Stomach (tissue), 19 donors: ENCODE measurements around the gene TRIM24. TPM values are rescaled to one million over a fixed set of nuclear protein-coding genes. Genes with fewer than 3 reads are reported as not detected.
"Not testable (repeated sequence)": the region's sequence is repeated elsewhere in the genome, so short reads cannot be mapped to it uniquely, and the experiment has no call there.

Source experiments
- DNase-seq, 2 donors: peaks; one replicate each; pipeline versions ENCODE4 v3.0.0 to v3.0.0-alpha.2; 2013 to 2019
- H3K27ac ChIP-seq, 5 donors: fragments of 200-600 bp in 4 of 5; sonication (generic) in 4 of 5; one replicate each; pipeline ENCODE4 v1.5.1; 2013 to 2019; ENCODE audit warnings: mild to moderate bottlenecking in 1 of 5, moderate library complexity in 1 of 5
- H3K27me3 ChIP-seq, 3 donors: fragments of 200-600 bp; sonication (generic); one replicate each; pipeline ENCODE4 v1.5.1; 2017 to 2019; ENCODE audit warnings: mixed run types in 1 of 3
- H3K36me3 ChIP-seq, 4 donors: fragments of 200-600 bp; sonication (generic); 1 replicate in 3 of 4; 2 replicates in 1 of 4; pipeline ENCODE4 v1.5.1; 2016 to 2019
- H3K4me1 ChIP-seq, 4 donors: fragments of 200-600 bp; sonication (generic); one replicate each; pipeline ENCODE4 v1.5.1; 2016 to 2019
- H3K4me3 ChIP-seq, 4 donors: fragments of 200-600 bp; sonication (generic) in 3 of 4; one replicate each; pipeline ENCODE4 v1.5.1; 2016 to 2019; ENCODE audit warnings: mild to moderate bottlenecking in 1 of 4
- H3K9me3 ChIP-seq, 4 donors: fragments of 200-600 bp; sonication (generic); one replicate each; pipeline ENCODE4 v1.5.1; 2016 to 2019
- EP300 ChIP-seq: sonication (generic); formaldehyde crosslinking; IDR thresholded peaks from one replicate; pipeline ENCODE4 v1.6.1; 2017; ENCODE audit warnings: antibody characterized with exemption
- POLR2A ChIP-seq, 4 donors: fragments of 450-650 bp; IDR thresholded peaks; one replicate each; pipeline ENCODE4 v1.6.1; 2016; ENCODE audit warnings: antibody characterized with exemption in 4 of 4, control low read depth in 2 of 4, mild to moderate bottlenecking in 1 of 4, moderate library complexity in 1 of 4
- POLR2AphosphoS5 ChIP-seq, 3 donors: sonication (generic); formaldehyde crosslinking; IDR thresholded peaks; one replicate each; pipeline ENCODE4 v1.6.1; 2016; ENCODE audit warnings: antibody characterized with exemption in 3 of 3
- WGBS, 5 donors: extraction: QIAGEN DNeasy Blood & Tissue Kit in 3 of 5; methylation state at CpG; one replicate each; pipeline versions ENCODE4 v1.1.5 to v1.1.7; 2013 to 2018; 5-methylcytosine and 5-hydroxymethylcytosine counted together
- intact Hi-C: fragments of 100-400 bp; cut with DNase I; formaldehyde crosslinking; loops from one replicate; pipeline ENCODE4 v1.15.1; 2023; ENCODE audit warnings: low total_unique reads
- long read RNA-seq, 10 donors: transcript quantifications; one replicate each; lab custom pipeline, GENCODE V29; 2026
- polyA plus RNA-seq, 3 donors: library from polyadenylated mRNA; stranded (reverse); fragments of 200-250 nt; gene quantifications; one replicate each; pipeline ENCODE4 v1.2.3, GENCODE V29; 2013
- total RNA-seq, 5 donors: library from RNA; depleted of rRNA; stranded (reverse); fragments of >200 nt; gene quantifications; one replicate each; pipeline versions ENCODE4 v1.1.0 to v1.2.3, GENCODE V29; 2014 to 2016
- TF ChIP-seq, protein P1 (sequence below), 7 experiments: fragments of 450-650 bp in 4 of 7; fragments of 200-600 bp in 3 of 7; sonication (generic) in 3 of 7; IDR thresholded peaks; one replicate each; pipeline ENCODE4 v1.5.1; 2016 to 2019; ENCODE audit warnings: antibody characterized with exemption in 7 of 7, control low read depth in 2 of 7, mild to moderate bottlenecking in 1 of 7
- donor health status: healthy with polysubstance abuse.
- donor health status: Bipolar disorder and iron deficiency.
- donor health status: healthy.

TRIM24 gene
- 10 to 100 TPM in 4 of 5 donors, 1 to 10 TPM in 1; 7.6 to 32.0 (median 15.1) TPM for total RNA-seq
- polyA plus RNA-seq: 1 to 10 TPM; 5.5 to 9.1 (median 6.1) TPM
- long read RNA-seq, donor 1: 0 reads
- long read RNA-seq, donor 2, full-length matches to known transcripts: 2 of 8 reads
- long read RNA-seq, donor 2, partial matches to known transcripts: 6 of 8 reads
- long read RNA-seq, donor 2, other reads (novel, unspliced or antisense): 0 of 8 reads
- long read RNA-seq, donor 3: 0 reads
- long read RNA-seq, donor 4: 0 reads
- long read RNA-seq, donor 5, full-length matches to known transcripts: 4 of 17 reads
- long read RNA-seq, donor 5, partial matches to known transcripts: 13 of 17 reads
- long read RNA-seq, donor 5, other reads (novel, unspliced or antisense): 0 of 17 reads
- long read RNA-seq, donor 6, full-length matches to known transcripts: 8 of 13 reads
- long read RNA-seq, donor 6, partial matches to known transcripts: 5 of 13 reads
- long read RNA-seq, donor 6, other reads (novel, unspliced or antisense): 0 of 13 reads
- long read RNA-seq, donor 7, full-length matches to known transcripts: 2 of 2 reads
- long read RNA-seq, donor 7, partial matches to known transcripts: 0 of 2 reads
- long read RNA-seq, donor 7, other reads (novel, unspliced or antisense): 0 of 2 reads
- long read RNA-seq, donor 8, full-length matches to known transcripts: 6 of 13 reads
- long read RNA-seq, donor 8, partial matches to known transcripts: 7 of 13 reads
- long read RNA-seq, donor 8, other reads (novel, unspliced or antisense): 0 of 13 reads
- long read RNA-seq, donor 9: 0 reads
- long read RNA-seq, donor 10, full-length matches to known transcripts: 1 of 1 reads
- long read RNA-seq, donor 10, partial matches to known transcripts: 0 of 1 reads
- long read RNA-seq, donor 10, other reads (novel, unspliced or antisense): 0 of 1 reads

DNA sequence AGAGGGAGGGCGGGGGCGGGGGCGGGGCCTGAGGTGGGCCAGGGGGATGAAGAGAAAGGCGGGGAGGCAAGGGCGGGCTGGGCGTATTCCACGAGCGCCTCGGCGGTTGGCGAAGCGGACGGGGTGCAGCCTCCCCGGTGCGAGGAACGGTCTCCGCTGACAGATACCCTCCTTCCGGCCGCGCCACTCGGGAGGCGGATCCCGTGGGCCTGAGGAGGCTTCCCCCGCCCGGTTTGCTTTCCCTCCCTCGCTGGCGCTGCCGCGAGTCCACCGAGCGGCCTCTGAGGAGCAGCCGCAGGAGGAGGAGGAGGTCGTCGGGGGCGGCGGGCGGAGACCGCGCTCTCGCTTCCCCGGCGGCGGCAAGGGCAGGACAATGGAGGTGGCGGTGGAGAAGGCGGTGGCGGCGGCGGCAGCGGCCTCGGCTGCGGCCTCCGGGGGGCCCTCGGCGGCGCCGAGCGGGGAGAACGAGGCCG is at the start of gene TRIM24:
Gene TRIM24 (plus strand): TSS at position 84 of the 473 bp plus-strand sequence. CDS start 290 bp downstream, at position 374.
- no peak for TF ChIP-seq EP300
- TF ChIP-seq POLR2AphosphoS5 (IDR thresholded peaks at IDR 0.05): peak; percentile 75 to 94 (median 92)
- TF ChIP-seq, protein P1, sequence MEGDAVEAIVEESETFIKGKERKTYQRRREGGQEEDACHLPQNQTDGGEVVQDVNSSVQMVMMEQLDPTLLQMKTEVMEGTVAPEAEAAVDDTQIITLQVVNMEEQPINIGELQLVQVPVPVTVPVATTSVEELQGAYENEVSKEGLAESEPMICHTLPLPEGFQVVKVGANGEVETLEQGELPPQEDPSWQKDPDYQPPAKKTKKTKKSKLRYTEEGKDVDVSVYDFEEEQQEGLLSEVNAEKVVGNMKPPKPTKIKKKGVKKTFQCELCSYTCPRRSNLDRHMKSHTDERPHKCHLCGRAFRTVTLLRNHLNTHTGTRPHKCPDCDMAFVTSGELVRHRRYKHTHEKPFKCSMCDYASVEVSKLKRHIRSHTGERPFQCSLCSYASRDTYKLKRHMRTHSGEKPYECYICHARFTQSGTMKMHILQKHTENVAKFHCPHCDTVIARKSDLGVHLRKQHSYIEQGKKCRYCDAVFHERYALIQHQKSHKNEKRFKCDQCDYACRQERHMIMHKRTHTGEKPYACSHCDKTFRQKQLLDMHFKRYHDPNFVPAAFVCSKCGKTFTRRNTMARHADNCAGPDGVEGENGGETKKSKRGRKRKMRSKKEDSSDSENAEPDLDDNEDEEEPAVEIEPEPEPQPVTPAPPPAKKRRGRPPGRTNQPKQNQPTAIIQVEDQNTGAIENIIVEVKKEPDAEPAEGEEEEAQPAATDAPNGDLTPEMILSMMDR (IDR thresholded peaks at IDR 0.05): no peak
- peak in 2 of 4 donors; percentile 50 to 76 for TF ChIP-seq POLR2A (IDR thresholded peaks at IDR 0.05)
- 0 to 1% (median 1%) methylated on average over 26 to 57 of the region's 59 CpGs for WGBS, 5 donors

DNA sequence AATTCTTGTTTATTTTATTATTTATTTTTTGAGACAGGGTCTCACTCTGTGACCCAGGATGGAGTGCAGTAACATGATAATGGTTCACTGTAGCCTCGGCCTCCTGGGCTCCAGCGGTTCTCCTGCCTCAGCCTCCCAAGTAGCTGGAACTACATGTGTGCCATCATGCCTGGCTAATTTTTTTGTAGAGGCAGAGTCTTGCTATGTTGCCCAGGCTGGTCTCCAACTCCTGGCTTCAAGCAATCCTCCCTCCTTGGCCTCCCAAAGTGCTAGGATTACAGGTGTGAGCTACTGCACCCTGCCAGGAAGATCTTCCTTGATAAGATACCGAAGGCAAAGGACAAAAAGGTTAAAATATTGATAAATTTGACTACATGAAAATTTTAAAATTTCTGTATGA is 48.0 kb upstream of the TRIM24 start:
- H3K9me3 ChIP-seq, H3K4me1 ChIP-seq, H3K27ac ChIP-seq, intact Hi-C loops, H3K4me3 ChIP-seq, H3K36me3 ChIP-seq, DNase-seq, H3K27me3 ChIP-seq: not testable (repeated sequence)
- 85 to 93% (median 88%) methylated on average over 3 of the region's 3 CpGs for WGBS, 5 donors

More for the DNA sequence above, at the start of gene TRIM24:
- DNase-seq: no peak
- Histone ChIP-seq H3K27me3 (no peaks in the 10 kb centered on the region), H3K36me3 (no peaks in the 10 kb centered on the region), H3K4me1 (peaks cover 0 to 40% (median 26%) of the 10 kb centered on the region in 4 donors), H3K4me3 (peak within 1 kb of the TSS; percentile 93 to 98 (median 96)), H3K9me3 (no peaks in the 10 kb centered on the region), H3K27ac (peak within 1 kb of the TSS; percentile 95 to 97 (median 96))
- intact Hi-C loops: no loop called here

DNA sequence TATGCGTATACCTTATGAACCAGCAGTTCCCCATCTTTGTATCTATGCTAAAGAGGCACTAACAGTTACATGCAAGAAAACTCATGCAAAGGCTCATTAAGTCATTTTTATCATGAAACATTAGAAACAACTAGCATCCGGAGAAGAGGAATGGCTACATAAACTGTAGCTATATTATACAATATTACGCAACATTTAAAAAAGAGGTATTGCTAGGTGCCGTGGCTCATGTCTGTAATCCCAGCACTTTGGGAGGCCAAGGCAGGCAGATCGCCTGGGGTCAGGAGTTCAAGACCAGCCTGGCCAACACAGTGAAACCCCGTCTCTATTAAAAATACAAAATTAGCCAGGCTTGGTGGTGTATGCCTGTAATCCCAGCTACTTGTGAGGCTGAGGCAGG is 47.1 kb upstream of the TRIM24 start:
- 92 to 97% (median 93%) methylated on average over 6 of the region's 6 CpGs for WGBS, 5 donors
- DNase-seq, intact Hi-C loops, H3K9me3 ChIP-seq, H3K27ac ChIP-seq, H3K27me3 ChIP-seq, H3K36me3 ChIP-seq, H3K4me3 ChIP-seq: not testable (repeated sequence)
- H3K4me1 ChIP-seq: peaks cover 0 to 11% (median 4%) of the 10 kb centered on the region in 4 donors

DNA sequence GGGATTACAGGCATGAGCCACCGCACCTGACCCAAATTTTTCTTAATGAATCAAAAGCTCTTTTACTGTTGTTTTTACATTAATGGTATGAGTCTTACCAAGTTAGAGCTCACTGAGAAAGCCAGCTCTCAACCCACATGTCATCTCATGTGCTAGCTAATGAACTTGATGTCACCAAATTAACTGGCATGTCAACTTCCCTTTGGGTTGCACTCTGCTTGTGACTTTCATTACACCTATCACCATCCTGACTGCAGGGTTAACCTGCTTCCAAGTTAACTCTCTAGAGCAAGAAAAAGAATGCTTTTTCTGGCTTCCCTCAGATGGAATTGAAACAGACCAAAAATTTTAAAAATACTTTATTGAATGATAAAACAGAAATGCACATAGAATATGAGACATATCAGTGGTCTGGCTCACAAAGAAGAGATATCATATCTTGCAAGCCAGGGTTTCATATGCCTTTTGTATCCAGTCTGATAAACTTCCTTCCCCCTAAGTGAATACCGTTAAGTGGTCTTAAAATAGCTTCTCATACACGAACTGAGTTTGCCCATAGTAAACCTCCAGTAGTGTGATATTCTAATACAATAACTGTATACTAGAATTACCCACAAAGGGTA is 42.9 kb upstream of the TRIM24 start:
- peak overlapping the region in 1 of 5 donors; percentile 24 for H3K27ac ChIP-seq
- H3K4me1 ChIP-seq: peaks cover 0 to 15% (median 6%) of the 10 kb centered on the region in 4 donors
- peak in 1 of 2 donors; percentile 7 for DNase-seq
- H3K27me3 ChIP-seq: no peaks in the 10 kb centered on the region
- intact Hi-C loops: no loop called here
- H3K36me3 ChIP-seq: no peaks in the 10 kb centered on the region
- 34 to 39% (median 35%) methylated on average over 3 of the region's 3 CpGs for WGBS, 5 donors
- no peaks in the 10 kb centered on the region for H3K9me3 ChIP-seq
- no peak overlapping the region for H3K4me3 ChIP-seq
- no peak for TF ChIP-seq EP300
- TF ChIP-seq POLR2A (IDR thresholded peaks at IDR 0.05): no peak
- TF ChIP-seq POLR2AphosphoS5 (IDR thresholded peaks at IDR 0.05): no peak
- TF ChIP-seq, protein P1 (IDR thresholded peaks at IDR 0.05): no peak

DNA sequence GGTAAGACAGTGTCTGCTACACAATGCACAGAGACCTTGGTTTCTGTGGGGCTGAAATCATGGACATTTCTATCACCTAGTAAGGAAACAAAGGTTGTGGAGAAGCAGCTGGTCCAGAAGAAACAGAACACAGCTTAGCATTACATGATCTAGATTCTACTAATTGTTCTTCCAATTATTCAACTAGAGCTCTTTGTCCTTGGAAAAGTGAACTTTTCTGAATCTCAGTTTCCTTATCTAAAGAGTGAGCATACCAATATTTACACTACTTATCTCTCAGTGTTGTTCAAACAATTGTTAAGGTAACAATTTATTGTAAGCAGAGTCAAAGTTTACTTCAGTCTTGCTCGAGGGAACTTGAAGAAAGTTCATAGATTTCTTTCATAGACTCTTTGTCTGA is 42.3 kb upstream of the TRIM24 start:
- Histone ChIP-seq H3K36me3 (no peaks in the 10 kb centered on the region), H3K4me3 (no peak overlapping the region), H3K27me3 (no peaks in the 10 kb centered on the region), H3K9me3 (no peaks in the 10 kb centered on the region), H3K27ac (peak overlapping the region in 1 of 5 donors; percentile 24), H3K4me1 (peaks cover 0 to 15% (median 6%) of the 10 kb centered on the region in 4 donors)
- peak in 1 of 2 donors; percentile 33 for DNase-seq
- TF ChIP-seq POLR2AphosphoS5 (IDR thresholded peaks at IDR 0.05): peak in 1 of 3 donors; percentile 12
- no peak for TF ChIP-seq EP300
- 17 to 46% (median 24%) methylated on average over 1 of the region's 1 CpG for WGBS, 5 donors
- intact Hi-C loops: no loop called here

DNA sequence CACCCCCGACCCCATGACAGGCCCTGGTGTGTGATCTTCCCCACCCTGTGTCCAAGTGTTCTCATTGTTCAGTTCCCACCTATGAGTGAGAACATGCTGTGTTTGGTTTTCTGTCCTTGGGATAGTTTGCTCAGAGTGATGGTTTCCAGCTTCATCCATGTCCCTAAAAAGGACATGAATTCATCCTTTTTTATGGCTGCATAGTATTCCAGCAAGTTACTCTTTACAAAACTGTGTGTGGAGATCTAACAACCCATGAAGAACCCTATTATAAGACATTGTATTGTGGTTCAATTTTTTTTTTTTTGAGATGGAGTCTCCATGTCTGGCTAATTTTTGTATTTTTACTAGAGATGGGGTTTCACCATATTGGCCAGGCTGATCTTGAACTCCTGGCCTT is 41.7 kb upstream of the TRIM24 start:
- peaks cover 0 to 15% (median 6%) of the 10 kb centered on the region in 4 donors for H3K4me1 ChIP-seq
- intact Hi-C loops, H3K9me3 ChIP-seq, H3K27me3 ChIP-seq, H3K27ac ChIP-seq, DNase-seq, H3K36me3 ChIP-seq, H3K4me3 ChIP-seq: not testable (repeated sequence)
- 27 to 54% (median 33%) methylated on average over 1 of the region's 1 CpG for WGBS, 5 donors
